ENCODE measurements around the gene MEF2C.

Gene MEF2C

DNA sequence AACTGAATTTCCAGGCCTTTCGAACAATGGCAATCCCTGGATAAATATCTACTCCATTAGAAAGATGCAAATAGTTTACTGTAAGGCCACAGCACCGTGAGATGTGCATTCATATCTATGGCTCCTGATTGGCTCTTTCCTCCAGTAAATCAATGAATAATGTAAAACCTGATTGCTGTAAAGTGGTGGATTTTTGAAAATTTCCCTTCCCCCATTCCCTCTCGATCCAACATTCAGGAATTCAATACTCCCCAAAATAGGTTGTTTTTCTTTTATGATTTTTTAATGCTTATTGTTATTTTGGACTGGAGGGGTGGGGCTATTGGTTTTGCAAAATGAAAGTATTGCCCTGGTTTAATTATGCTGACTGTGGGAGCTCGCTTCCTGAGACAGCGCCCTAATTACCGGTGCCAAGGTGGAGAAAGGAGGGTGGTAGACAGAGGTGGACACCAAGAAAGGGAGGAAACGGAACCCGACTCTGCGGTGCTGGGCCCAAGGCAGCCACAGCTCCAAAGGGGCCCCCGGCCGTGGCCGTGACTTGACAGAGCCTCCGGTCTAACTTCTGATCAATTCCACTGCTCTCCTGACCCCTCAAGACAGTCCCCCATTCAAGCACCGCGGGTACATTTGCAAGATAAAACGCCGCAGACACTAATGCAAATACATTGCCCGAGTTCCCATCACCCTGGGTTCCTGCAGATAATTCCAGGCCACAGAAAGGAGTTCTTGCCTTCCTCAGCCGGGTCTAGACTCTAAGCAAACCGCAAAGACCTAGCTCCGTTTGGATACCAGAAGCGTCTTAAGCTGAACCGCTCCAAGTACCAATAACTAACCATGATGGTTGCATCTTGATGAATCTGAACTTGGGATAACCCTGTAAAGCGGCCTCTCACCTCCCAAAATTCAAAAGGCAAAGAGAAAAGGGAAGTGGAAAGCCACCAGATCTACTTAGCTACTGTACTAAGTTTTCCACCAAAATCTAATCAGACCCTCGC, 211.2 kb downstream of the MEF2C start:
- DNase-seq = no peak

- DNase-seq = no peak
These were observed 211.9 kb downstream of the MEF2C start for GRCh38 chr5:88671106-88671504.

- no peak for DNase-seq
These were observed 212.5 kb downstream of the MEF2C start for GRCh38 chr5:88670461-88670860.

DNA sequence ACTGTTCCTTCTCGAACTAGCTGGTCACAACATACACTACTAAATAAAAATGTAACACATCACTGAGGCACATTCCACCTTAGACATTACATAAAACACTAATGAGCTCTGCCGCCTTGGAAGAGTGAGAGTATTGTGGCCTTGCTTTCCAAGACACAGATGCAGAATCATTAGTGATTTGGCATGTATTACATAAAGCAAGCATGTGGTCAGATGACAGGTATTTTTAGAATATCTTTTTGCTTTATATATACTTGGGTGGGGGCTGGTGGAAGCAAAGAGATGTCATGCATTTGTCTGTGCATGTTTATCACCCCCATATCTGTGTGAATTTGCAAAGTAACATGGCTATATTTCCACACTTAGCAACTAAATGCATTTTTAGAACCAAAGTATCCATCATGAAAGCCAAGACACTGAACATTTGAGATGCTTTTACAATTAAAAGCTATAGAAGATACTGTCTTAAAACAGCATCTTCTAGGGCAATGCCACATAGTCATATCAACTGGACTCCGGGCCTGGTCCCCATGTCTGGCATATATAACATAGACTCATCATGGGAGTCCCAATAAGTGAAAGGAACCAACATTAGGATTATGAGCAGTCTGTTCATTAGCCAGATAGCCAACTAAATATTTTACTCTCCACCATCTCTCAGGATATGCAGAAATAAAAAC, 213.5 kb downstream of the MEF2C start:
- no peak for DNase-seq

DNA sequence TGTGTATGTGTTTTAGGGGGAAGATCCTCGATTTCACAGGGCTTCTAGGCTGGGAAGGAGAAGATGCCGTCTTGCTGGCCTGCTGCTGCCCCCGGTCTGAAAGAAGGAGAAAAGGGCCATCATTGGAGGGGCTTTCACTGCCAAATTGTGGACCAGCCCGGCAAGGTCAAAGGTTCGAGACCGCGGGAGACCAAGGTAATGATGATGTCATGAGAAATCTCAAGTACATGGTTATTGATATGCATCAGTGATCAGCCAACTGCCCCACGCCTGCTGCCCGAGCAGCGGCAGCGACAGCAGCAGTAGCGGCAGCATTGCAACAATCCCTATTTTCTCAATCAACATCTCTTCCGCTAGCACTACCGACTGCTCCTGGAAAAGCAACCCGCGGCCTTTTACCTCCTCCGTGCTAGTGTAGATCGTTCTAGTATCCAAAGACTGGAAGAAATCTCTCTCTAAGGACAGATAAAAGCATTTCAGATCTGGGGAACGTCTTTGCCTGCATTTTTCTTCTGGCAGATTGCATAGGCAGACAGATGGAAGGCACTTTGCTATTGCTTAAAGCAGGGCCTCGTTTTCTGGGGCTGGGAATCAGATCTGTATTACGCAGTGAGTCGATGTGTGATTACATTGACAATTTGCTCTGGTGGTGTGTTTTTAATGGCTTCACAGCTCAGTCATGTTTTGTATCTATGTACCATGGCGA, 215.3 kb downstream of the MEF2C start:
- DNase-seq = no peak

Measured in CD4-positive, alpha-beta T cell treated with Interleukin-4 for 1 hour (primary cell).